ENCODE data around the gene STAT6. TPM values are rescaled to one million over a fixed set of nuclear protein-coding genes. Genes with fewer than 3 reads are reported as not detected.
A peak's percentile ranks its signal among the peaks of the same experiment; 100 is the strongest.

STAT6 gene
- total RNA-seq, 1 donor from 2014 or later: 167 TPM

GRCh38 chr12:57105011-57105753 lies 6.0 kb downstream of the STAT6 start:
- no peak overlapping the region for H3K4me3 Mint-ChIP-seq
- H3K36me3 Mint-ChIP-seq: peaks cover 30% of the 10 kb centered on the region
- no peak overlapping the region for H3K27ac Mint-ChIP-seq
- peaks cover 21% of the 10 kb centered on the region for H3K4me1 Mint-ChIP-seq
- TF ChIP-seq CTCF (IDR thresholded peaks at IDR 0.05; ENCODE audit: unreplicated experiment): no peak
- H3K27me3 Mint-ChIP-seq (ENCODE audit: low read depth): no peaks in the 10 kb centered on the region
- H3K9me3 Mint-ChIP-seq: no peaks in the 10 kb centered on the region
- DNase-seq (ENCODE audit: low spot score in 2 of 2, unreplicated experiment in 2 of 2): no peak

GRCh38 chr12:57104292-57104910 lies 6.8 kb downstream of the STAT6 start:
- H3K27ac Mint-ChIP-seq: peak overlapping the region; percentile 66
- no peak for TF ChIP-seq CTCF (IDR thresholded peaks at IDR 0.05; ENCODE audit: unreplicated experiment)

DNA sequence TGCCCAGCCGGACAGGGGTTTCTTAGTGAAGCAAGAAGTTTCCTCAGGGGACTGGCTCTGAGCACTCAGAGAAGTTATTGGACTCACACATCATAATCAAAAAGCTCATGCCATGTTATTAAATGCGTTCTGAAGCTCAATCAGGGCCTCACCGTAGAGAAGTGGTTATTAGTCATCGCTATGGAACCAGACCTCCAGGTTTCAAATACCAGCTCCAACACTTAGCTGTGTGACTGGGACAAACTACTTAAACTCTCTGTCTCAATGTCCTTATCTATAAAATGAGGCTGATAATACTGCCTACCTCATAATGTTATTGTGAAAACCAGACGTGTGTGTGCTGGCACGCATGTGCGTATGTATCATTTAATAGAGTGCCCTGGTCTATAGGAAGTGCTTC lies 7.3 kb downstream of the STAT6 start:
- Mint-ChIP-seq H3K36me3 (peaks cover 40% of the 10 kb centered on the region), H3K4me1 (peaks cover 12% of the 10 kb centered on the region), H3K9me3 (no peaks in the 10 kb centered on the region), H3K27ac (no peak overlapping the region), H3K27me3 (ENCODE audit: low read depth) (no peaks in the 10 kb centered on the region), H3K4me3 (no peak overlapping the region)
- no peak for DNase-seq (ENCODE audit: low spot score in 2 of 2, unreplicated experiment in 2 of 2)
- no peak for TF ChIP-seq CTCF (IDR thresholded peaks at IDR 0.05; ENCODE audit: unreplicated experiment)

More at GRCh38 chr12:57104292-57104910, 6.8 kb downstream of the STAT6 start:
- no peak overlapping the region for H3K4me3 Mint-ChIP-seq
- DNase-seq (ENCODE audit: low spot score in 2 of 2, unreplicated experiment in 2 of 2): no peak
- H3K36me3 Mint-ChIP-seq: peaks cover 35% of the 10 kb centered on the region
- H3K27me3 Mint-ChIP-seq (ENCODE audit: low read depth): no peaks in the 10 kb centered on the region
- no peaks in the 10 kb centered on the region for H3K9me3 Mint-ChIP-seq
- peaks cover 14% of the 10 kb centered on the region for H3K4me1 Mint-ChIP-seq

- Mint-ChIP-seq H3K4me1 (no peaks in the 10 kb centered on the region), H3K9me3 (no peaks in the 10 kb centered on the region), H3K27me3 (ENCODE audit: low read depth) (no peaks in the 10 kb centered on the region), H3K27ac (no peak overlapping the region), H3K4me3 (no peak overlapping the region), H3K36me3 (peaks cover 41% of the 10 kb centered on the region)
- no peak for DNase-seq (ENCODE audit: low spot score in 2 of 2, unreplicated experiment in 2 of 2)
- TF ChIP-seq CTCF (IDR thresholded peaks at IDR 0.05; ENCODE audit: unreplicated experiment): no peak
These were observed 9.1 kb downstream of the STAT6 start for GRCh38 chr12:57101892-57102695.

DNA sequence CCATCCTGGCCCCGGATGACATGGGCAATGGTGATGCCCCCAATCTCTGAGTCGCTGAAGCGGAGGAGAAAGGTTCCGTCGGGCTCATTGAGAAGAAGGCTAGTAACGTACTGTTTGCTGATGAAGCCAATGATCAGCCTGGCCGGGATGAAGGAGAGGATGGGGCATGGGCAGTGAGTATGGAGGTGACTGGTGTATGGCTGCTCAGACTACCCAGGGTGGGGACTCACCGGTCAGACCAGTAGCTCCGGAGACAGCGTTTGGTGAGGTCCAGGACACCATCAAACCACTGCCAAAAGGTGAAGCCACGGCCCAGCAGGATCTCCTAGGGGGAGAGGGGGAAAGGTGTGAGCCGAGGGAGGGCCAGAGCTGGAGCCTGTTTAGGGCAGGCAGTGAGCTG lies 11.4 kb downstream of the STAT6 start:
- Mint-ChIP-seq H3K27ac (no peak overlapping the region), H3K4me1 (peaks cover 17% of the 10 kb centered on the region), H3K4me3 (no peak overlapping the region), H3K27me3 (ENCODE audit: low read depth) (no peaks in the 10 kb centered on the region), H3K9me3 (no peaks in the 10 kb centered on the region), H3K36me3 (peaks cover 31% of the 10 kb centered on the region)
- no peak for TF ChIP-seq CTCF (IDR thresholded peaks at IDR 0.05; ENCODE audit: unreplicated experiment)
- DNase-seq (ENCODE audit: low spot score in 2 of 2, unreplicated experiment in 2 of 2): no peak

Data from mesothelial cell of epicardium (in vitro differentiated cells).